Right lobe of liver (tissue), 4 donors: ENCODE measurements around the gene LGALS9C.
"Not testable (repeated sequence)": the region's sequence is repeated elsewhere in the genome, so short reads cannot be mapped to it uniquely, and the experiment has no call there.

Experiments used
- POLR2A ChIP-seq: fragments of 450-650 bp; IDR thresholded peaks from one replicate; pipeline ENCODE4 v1.6.1; 2017; ENCODE audit warnings: antibody characterized with exemption, mild to moderate bottlenecking
- TF ChIP-seq, protein P1 (sequence below), 4 donors: fragments of 200-600 bp in 3 of 4; fragments of 450-650 bp in 1 of 4; IDR thresholded peaks; one replicate each; pipeline versions ENCODE4 v1.5.1 to v1.8.0; 2016 to 2022; ENCODE audit warnings: antibody characterized with exemption in 4 of 4, mild to moderate bottlenecking in 2 of 4
- donor health status: DM: no; HTN: no; CAD: no.
- donor health status: DM: no; HTN: no; CAD: no.
- donor health status: DM: no; HTN: yes; CAD: no.

DNA sequence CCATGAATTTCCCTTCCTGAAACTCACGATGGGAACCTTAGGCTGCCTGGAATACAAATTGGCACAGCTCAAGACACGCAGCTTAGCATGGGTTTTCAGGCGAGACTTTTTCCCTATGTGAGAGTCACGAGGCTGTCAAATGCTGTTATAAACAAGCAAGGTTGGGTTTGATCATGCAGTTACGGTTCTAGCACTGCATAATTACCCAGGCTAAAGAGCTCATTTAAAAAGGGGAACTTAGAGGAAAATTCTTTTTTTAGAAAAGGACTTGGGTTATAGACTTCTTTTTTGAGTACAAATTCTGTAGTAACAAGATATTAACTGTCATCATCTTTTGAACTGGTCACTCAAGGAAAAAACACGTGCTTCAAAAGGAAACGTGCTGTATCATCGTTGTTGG is 44.5 kb downstream of the LGALS9C start:
- TF ChIP-seq, protein P1, sequence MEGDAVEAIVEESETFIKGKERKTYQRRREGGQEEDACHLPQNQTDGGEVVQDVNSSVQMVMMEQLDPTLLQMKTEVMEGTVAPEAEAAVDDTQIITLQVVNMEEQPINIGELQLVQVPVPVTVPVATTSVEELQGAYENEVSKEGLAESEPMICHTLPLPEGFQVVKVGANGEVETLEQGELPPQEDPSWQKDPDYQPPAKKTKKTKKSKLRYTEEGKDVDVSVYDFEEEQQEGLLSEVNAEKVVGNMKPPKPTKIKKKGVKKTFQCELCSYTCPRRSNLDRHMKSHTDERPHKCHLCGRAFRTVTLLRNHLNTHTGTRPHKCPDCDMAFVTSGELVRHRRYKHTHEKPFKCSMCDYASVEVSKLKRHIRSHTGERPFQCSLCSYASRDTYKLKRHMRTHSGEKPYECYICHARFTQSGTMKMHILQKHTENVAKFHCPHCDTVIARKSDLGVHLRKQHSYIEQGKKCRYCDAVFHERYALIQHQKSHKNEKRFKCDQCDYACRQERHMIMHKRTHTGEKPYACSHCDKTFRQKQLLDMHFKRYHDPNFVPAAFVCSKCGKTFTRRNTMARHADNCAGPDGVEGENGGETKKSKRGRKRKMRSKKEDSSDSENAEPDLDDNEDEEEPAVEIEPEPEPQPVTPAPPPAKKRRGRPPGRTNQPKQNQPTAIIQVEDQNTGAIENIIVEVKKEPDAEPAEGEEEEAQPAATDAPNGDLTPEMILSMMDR (IDR thresholded peaks at IDR 0.05), result not testable (repeated sequence)
- not testable (repeated sequence) for TF ChIP-seq POLR2A
